ENCODE results near the gene PADI2. TPM values are rescaled to one million over a fixed set of nuclear protein-coding genes. Genes with fewer than 3 reads are reported as not detected.
"Not testable (repeated sequence)": the region's sequence is repeated elsewhere in the genome, so short reads cannot be mapped to it uniquely, and the experiment has no call there.

Gene PADI2
- total and polyA plus RNA-seq, 8 donors, result 0.31 to 86.0 (median 1.3) TPM; not detected in 1

DNA sequence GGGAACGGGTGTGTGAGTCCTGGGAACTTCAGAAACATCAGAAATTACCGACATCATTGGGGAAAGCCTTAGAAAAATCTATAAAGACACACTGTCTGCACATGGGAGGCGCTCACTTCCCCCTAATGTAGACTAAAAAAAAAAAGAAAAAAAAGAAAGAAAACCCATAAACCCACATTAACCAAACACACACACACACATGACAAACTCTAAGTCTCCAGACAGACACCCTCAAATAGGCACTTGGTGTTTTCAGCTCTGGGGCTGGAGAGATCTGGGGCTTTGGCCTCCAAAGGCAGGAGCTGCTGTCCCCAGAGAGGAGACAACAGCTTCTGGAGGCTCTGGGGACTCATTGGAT is 52.2 kb downstream of the PADI2 start:
- Histone ChIP-seq H3K27ac (peak overlapping the region in 2 of 5 donors; percentile 55 to 64), H3K9me3 (peaks cover 0 to 11% (median 8%) of the 10 kb centered on the region in 4 donors), H3K4me3 (no peak overlapping the region), H3K27me3 (no peaks in the 10 kb centered on the region), H3K4me1 (peaks cover 0 to 6% (median 0%) of the 10 kb centered on the region in 4 donors), H3K36me3 (no peaks in the 10 kb centered on the region)
- TF ChIP-seq, protein P1, sequence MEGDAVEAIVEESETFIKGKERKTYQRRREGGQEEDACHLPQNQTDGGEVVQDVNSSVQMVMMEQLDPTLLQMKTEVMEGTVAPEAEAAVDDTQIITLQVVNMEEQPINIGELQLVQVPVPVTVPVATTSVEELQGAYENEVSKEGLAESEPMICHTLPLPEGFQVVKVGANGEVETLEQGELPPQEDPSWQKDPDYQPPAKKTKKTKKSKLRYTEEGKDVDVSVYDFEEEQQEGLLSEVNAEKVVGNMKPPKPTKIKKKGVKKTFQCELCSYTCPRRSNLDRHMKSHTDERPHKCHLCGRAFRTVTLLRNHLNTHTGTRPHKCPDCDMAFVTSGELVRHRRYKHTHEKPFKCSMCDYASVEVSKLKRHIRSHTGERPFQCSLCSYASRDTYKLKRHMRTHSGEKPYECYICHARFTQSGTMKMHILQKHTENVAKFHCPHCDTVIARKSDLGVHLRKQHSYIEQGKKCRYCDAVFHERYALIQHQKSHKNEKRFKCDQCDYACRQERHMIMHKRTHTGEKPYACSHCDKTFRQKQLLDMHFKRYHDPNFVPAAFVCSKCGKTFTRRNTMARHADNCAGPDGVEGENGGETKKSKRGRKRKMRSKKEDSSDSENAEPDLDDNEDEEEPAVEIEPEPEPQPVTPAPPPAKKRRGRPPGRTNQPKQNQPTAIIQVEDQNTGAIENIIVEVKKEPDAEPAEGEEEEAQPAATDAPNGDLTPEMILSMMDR (IDR thresholded peaks at IDR 0.05), result no peak
- TF ChIP-seq POLR2AphosphoS5 (IDR thresholded peaks at IDR 0.05) (no peak), POLR2A (IDR thresholded peaks at IDR 0.05) (no peak), EP300 (IDR thresholded peaks at IDR 0.05) (no peak)
- WGBS, 5 donors, result 72 to 89% (median 86%) methylated on average over 3 of the region's 3 CpGs
- DNase-seq, result no peak
- intact Hi-C loops (cut with DNase I; ENCODE audit: low total_unique reads), result no loop called here

DNA sequence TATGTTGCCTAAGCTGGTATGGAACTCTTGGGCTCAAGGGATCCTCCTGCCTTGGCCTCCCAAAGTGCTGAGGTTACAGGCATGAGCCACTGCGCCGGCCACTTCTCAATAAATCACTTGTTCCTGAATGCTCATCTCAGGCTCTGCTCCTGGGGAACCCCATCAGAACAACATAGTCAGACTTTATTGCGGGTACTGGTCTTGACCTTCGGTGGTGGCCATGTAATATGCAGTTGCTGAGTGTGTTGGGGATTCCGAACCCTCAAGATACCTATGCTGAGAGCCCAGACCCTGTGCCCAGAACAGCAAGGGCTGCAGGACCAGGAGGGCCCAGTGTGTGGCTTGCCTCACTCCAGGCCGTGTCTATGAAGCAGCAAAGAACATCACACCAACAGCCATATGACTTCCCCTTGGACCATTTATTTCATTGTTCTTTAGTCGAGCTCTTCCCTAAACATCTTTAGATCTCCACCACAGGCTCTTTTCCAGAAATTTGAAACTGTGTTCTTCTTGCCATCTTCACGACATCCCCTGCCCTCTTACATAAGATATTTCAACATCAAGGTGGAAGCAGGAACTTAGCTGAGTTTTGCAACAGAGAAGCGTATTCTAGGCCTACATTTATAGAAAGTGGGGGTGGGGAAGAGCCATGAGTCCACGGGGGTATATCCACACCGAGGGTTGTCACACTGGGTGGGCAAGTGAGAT is 52.7 kb downstream of the PADI2 start:
- H3K9me3 ChIP-seq, result peaks cover 0 to 11% (median 8%) of the 10 kb centered on the region in 4 donors
- no peaks in the 10 kb centered on the region for H3K27me3 ChIP-seq
- H3K27ac ChIP-seq, result peak overlapping the region in 2 of 5 donors; percentile 35 to 64
- no peak for DNase-seq
- H3K4me3 ChIP-seq, result no peak overlapping the region
- no peaks in the 10 kb centered on the region for H3K36me3 ChIP-seq
- intact Hi-C loops (cut with DNase I; ENCODE audit: low total_unique reads), result no loop called here
- TF ChIP-seq POLR2A (IDR thresholded peaks at IDR 0.05) (no peak), POLR2AphosphoS5 (IDR thresholded peaks at IDR 0.05) (no peak), EP300 (IDR thresholded peaks at IDR 0.05) (no peak)
- TF ChIP-seq, protein P1 (IDR thresholded peaks at IDR 0.05), result no peak
- WGBS, 5 donors, result 74 to 86% (median 81%) methylated on average over 11 of the region's 11 CpGs
- H3K4me1 ChIP-seq, result peaks cover 0 to 11% (median 0%) of the 10 kb centered on the region in 4 donors

DNA sequence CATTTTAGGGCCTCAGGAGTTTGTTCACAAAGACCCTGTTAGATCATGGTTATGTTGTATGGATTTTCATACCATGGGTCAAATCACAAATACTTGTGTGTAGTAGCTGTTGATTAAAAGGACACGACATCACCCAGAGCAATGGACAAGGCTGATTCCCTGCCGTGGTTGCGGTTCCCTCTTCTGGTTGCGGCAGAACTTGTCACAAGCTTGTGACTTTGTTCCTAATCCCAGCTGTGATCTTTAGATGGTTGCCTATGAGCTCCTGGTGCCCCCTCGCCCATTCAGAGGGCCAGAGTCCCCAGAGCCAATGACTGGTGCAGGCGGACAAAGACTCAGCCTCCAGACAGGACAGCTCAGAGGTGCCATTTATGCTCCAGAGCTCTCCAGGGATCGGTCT is 53.6 kb downstream of the PADI2 start:
- intact Hi-C loops (cut with DNase I; ENCODE audit: low total_unique reads), result no loop called here
- TF ChIP-seq POLR2A (IDR thresholded peaks at IDR 0.05) (no peak), POLR2AphosphoS5 (IDR thresholded peaks at IDR 0.05) (no peak)
- TF ChIP-seq, protein P1 (IDR thresholded peaks at IDR 0.05), result no peak
- DNase-seq, result no peak

DNA sequence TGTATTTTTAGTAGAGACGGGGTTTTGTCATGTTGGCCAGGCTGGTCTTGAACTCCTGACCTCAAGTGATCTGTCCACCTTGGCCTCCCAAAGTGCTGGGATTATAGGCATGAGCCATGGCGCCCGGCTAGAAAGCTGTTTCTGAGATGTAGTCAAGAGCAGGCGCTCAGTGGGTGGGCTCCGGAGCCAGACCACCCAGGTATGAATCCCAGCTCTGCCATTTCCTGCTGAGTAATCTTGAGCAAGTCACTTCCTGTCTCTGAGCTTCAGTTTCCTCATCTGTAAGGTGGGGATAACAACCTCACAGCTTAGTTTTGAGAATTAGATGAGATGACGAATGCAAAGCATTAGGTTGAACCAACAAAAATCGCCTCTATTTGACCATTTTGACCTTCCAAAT is 56.5 kb downstream of the PADI2 start:
- Histone ChIP-seq H3K27ac (peak overlapping the region in 2 of 5 donors; percentile 8 to 33), H3K4me1 (peaks cover 0 to 26% (median 4%) of the 10 kb centered on the region in 4 donors), H3K9me3 (peaks cover 0 to 11% (median 8%) of the 10 kb centered on the region in 4 donors)
- H3K27me3 ChIP-seq, H3K4me3 ChIP-seq, H3K36me3 ChIP-seq, DNase-seq: not testable (repeated sequence)
- intact Hi-C loops (cut with DNase I; ENCODE audit: low total_unique reads), result loop anchor here (5.0 kb wide), 1 partner anchor 175 kb away; no protein-coding TSS in a partner anchor
- 66 to 83% (median 76%) methylated on average over 7 of the region's 7 CpGs for WGBS, 5 donors

More for the DNA sequence above, 53.6 kb downstream of the PADI2 start:
- H3K27me3 ChIP-seq, result no peaks in the 10 kb centered on the region
- no peaks in the 10 kb centered on the region for H3K36me3 ChIP-seq
- H3K9me3 ChIP-seq, result peaks cover 0 to 11% (median 8%) of the 10 kb centered on the region in 4 donors
- 73 to 86% (median 79%) methylated on average over 7 of the region's 7 CpGs for WGBS, 5 donors
- H3K4me1 ChIP-seq, result peaks cover 0 to 11% (median 0%) of the 10 kb centered on the region in 4 donors
- peak overlapping the region in 2 of 5 donors; percentile 35 to 64 for H3K27ac ChIP-seq
- no peak overlapping the region for H3K4me3 ChIP-seq

DNA sequence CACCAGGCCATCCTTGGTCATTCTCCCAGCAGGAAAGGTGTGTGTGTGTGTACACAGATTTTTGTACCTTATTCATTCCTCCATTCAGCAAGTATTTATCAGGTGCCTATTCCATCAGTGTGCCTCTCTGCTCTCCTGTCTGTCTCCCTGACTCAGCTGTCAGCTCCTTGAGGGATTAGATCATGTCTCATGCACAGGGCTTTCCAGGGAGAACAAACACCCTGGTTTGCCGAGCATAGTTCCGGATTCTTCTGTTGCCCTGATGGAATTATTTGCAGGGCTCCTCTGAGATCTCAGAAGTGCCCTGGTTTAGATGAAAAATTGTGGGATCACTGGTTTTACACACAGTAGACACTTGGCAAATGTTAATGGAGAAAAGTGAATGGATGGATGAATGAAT is 57.4 kb downstream of the PADI2 start:
- intact Hi-C loops (cut with DNase I; ENCODE audit: low total_unique reads), result loop anchor here (5.0 kb wide), 1 partner anchor 175 kb away; no protein-coding TSS in a partner anchor
- 57 to 82% (median 63%) methylated on average over 2 of the region's 2 CpGs for WGBS, 5 donors
- TF ChIP-seq, protein P1 (IDR thresholded peaks at IDR 0.05), result no peak
- no peaks in the 10 kb centered on the region for H3K27me3 ChIP-seq
- H3K9me3 ChIP-seq, result peaks cover 0 to 11% (median 8%) of the 10 kb centered on the region in 4 donors
- no peaks in the 10 kb centered on the region for H3K36me3 ChIP-seq
- no peak overlapping the region for H3K27ac ChIP-seq
- no peak overlapping the region for H3K4me3 ChIP-seq
- no peak for DNase-seq
- H3K4me1 ChIP-seq, result peaks cover 0 to 26% (median 4%) of the 10 kb centered on the region in 4 donors

Measured in stomach (tissue), 9 donors.